Endothelial cell of hepatic sinusoid (primary cell): ENCODE data around the gene ZNF638.

Source experiments
- in situ Hi-C: cut with HindIII; loops from 2 replicates; pipeline ENCODE4 v1.10.0; 2017; ENCODE audit warnings: low sequenced_read_pairs

ZNF638 gene

DNA sequence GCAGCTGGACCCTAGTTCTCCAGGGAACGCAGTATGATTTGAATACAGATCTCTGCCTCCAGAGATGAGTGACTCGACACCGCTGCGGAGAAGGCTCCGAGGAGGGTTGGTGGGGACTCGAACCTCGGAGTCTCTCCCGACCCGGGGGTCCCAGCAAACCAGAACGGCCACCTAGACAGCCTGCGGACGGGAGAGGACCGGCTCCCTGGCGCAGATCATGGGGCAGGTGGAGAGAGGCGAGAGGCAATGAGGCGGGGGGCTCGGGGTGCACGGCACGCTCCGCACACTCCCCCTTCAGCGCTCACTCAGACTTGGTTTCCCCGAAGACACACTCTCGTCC, 134.3 kb downstream of the ZNF638 start:
- in situ Hi-C loops = no loop called here

DNA sequence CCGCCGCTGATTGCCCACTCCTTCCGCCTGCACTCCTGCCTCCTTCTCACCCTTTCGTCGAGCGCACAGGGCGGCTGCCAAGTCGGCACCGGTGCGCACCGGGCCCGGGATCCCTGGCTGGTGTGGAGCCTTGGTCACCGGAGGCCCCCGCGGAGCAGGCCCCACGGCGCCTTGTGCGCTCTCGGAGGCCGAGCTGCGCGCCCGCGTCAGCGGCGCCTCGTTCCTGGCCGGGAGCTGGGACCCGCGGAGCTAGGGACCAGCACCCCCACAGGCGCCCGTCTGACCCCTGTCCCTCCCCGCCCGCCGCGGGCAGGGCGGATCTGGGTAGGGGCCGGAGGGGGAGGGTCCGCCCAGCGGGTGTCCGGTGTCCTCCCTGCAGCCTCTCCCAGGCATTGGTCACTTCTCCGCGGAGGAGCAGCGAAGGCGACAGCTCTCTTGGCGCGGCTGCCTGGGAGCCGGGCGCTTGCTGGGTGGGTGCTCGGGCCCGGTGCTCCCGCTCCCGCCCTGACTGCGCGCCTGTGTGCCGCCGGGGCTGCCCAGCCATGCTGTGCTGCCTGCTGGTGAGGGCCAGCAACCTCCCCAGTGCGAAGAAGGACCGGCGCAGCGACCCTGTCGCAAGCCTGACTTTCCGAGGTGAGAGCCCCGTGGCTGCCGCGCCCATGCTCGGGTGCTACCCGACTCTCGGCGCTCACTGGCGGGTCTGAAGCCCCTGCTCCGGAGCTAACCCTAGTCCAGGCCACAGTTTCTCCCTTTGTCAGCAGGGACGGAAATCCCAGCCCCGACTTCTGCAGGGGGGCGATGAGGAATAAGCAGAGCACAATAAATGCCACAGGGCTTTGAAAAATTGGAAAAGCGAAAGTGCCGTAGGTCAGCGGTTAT, 135.0 kb downstream of the ZNF638 start:
- in situ Hi-C loops = no loop called here

- in situ Hi-C loops = no loop called here
Measured at GRCh38 chr2:71467180-71467815, 135.7 kb downstream of the ZNF638 start.

- in situ Hi-C loops = no loop called here
Measured at GRCh38 chr2:71468279-71469015, 136.9 kb downstream of the ZNF638 start.

- in situ Hi-C loops = no loop called here
Measured at GRCh38 chr2:71469403-71470398, 138.1 kb downstream of the ZNF638 start.

DNA sequence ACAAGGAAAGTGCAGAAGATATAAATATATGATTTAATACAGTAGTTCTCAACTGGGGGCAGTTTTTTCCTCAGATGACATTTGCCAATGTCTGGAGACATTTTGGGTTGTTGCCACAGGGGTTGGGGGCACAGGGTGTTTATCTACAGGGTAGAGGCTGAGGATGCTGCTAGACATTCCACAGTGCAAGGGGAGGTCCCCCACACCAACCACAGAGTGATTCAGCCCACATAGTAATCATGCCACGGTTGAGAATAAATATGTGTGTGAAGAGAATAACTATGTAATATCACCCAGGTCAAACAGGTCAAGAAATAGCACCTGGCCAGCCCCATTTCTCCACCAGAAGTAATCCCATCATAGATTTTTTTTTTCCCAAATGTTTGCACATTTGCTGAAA, 139.7 kb downstream of the ZNF638 start:
- in situ Hi-C loops = no loop called here

- in situ Hi-C loops = no loop called here
Measured at GRCh38 chr2:71472019-71472418, 140.4 kb downstream of the ZNF638 start.

DNA sequence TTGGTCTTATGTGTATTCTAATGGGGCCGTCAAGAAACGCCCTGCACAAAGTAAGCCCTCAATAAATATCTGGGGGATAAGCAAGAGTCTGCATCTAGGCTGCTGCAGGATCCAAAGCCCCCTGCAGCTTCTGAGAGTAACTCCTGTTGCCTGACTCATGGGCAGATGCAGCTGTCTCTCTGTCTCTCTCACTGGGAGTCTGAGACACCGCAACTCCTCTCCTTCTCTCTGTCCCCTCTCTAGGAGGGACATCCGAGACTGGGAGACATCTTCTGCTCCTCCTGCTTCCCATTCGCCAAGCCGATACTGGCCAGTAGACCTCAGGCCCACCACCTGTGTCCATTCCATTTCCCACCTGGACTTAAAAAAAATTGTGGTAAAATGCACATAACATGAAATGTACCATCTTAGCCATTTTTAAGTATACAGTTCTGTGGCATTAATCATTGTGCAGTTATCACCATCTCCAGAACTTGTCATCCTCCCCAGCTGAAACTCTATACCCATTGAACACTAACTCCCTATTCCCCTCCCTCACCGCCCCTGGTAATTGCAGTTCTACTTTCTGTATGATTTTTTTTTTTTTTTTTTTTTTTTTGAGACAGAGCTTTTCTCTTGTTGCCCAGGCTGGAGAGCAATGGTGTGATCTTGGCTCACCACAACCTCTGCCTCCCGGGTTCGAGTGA, 141.9 kb downstream of the ZNF638 start:
- in situ Hi-C loops = no loop called here

- in situ Hi-C loops = no loop called here
Measured at GRCh38 chr2:71474116-71474743, 142.6 kb downstream of the ZNF638 start.

- in situ Hi-C loops = no loop called here
Measured at GRCh38 chr2:71474744-71475397, 143.3 kb downstream of the ZNF638 start.

GRCh38 chr2:71476495-71476894, 144.9 kb downstream of the ZNF638 start:
- in situ Hi-C loops = no loop called here

- in situ Hi-C loops = no loop called here
Measured at GRCh38 chr2:71477231-71477691, 145.7 kb downstream of the ZNF638 start.

- in situ Hi-C loops = no loop called here
Measured at GRCh38 chr2:71478806-71479205, 147.2 kb downstream of the ZNF638 start.

DNA sequence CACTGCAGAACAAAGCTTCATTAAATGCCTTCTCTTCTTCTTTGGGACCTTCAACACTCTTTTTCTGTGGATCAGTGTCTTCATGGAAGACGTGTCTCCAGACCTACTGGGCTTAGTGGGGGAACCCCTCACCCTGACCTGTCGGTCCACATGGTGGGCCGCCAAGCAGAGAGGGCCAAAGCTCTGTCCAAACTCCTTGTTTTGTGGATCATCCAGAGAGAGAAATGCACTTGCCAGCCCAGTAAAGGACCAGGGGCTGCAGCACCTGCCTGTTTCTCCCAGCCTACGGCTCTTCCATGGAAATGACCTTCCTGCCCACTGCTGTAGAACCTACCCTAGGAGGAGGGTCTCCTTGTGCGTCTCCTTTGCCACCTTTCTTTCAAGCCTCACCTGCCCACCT, 147.7 kb downstream of the ZNF638 start:
- in situ Hi-C loops = no loop called here

DNA sequence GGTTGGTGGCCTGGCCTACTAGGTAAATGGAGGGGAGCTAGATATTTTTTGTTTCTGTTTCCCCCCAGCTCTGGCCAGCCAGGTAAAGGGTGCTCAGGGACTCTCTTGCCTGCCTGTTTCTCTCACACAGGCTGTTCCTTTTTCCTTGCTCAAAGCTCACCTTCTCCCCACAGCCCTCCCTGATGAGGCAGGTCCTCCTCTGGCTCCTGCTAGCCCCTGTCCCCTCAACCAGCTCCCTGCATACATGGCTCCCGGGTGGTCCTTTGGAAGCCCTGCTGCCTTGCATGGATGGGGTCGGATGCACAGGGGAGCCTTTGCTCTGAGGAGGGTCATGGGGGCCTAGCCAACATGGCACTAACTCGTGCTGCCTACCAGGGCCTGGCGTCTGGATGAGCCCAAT, 149.5 kb downstream of the ZNF638 start:
- in situ Hi-C loops = no loop called here

DNA sequence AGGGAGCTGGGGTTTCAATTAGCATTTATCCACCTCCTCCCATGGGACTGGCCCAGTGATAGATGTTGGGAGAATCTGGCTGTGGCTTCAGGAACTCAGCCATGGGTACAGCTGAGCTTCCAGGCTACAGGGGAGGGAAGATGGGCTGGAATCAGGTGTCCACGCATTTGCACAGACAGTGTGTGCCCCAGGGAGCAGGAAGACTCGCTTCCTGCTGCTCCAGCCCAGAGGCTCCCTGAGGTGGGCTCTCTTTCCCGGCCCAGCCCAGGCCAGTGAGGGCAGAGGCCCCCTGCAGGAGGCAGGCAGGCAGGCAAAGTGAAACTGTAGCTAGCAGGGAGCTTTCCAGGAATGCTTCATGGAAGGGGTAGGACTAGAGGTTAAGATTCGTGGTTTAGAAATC, 150.5 kb downstream of the ZNF638 start:
- in situ Hi-C loops = no loop called here

GRCh38 chr2:71483246-71483645, 151.7 kb downstream of the ZNF638 start:
- in situ Hi-C loops = no loop called here

DNA sequence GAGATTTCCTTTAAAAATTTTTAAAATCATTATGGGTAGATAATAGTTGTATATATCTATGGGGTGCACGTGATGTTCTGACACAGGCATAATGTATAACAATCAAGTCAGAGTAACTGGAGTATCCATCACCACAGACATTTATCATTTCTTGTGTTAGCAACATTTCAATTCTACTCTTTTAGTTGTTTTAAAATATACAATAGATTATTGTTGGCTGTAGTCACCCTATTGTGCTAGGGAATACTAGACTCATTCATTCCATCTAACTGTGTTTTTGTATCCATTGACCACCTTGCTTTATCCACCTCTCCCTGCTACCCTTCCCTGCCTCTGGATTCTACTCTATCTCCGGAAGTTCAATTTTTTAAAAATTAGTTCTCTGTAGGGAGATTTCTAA, 152.8 kb downstream of the ZNF638 start:
- in situ Hi-C loops = no loop called here
